CD14-positive monocyte (primary cell): ENCODE measurements around the gene CCDC197. TPM values are rescaled to one million over a fixed set of nuclear protein-coding genes. Genes with fewer than 3 reads are reported as not detected.

Source experiments
- DNase-seq, 3 donors: peaks; one replicate each; pipeline ENCODE4 v3.0.0-alpha.2; 2011 to 2022
- H2AFZ ChIP-seq: 2 replicates; pipeline ENCODE4 v1.6.0; 2012; ENCODE audit warnings: mild to moderate bottlenecking, low read depth, low read length, inconsistent platforms; ENCODE audit not compliant: insufficient read depth, poor library complexity, severe bottlenecking
- H3K27ac ChIP-seq, 2 donors: 1 replicate in 1 of 2; 2 replicates in 1 of 2; pipeline ENCODE4 v1.5.1; 2012 to 2013; ENCODE audit warnings: low read length in 2 of 2, control low read depth in 1 of 2, inconsistent platforms in 1 of 2, low read depth in 1 of 2, mild to moderate bottlenecking in 1 of 2
- H3K27me3 ChIP-seq, 2 donors: one replicate each; pipeline versions ENCODE4 v1.6.0 to v1.6.1; 2011 to 2013; ENCODE audit warnings: low read length in 2 of 2; ENCODE audit not compliant: control insufficient read depth in 2 of 2, insufficient read depth in 2 of 2
- H3K36me3 ChIP-seq, 2 donors: replicated peaks in 1 of 2; 1 replicate in 1 of 2; 2 replicates in 1 of 2; pipeline versions ENCODE4 v1.5.1 to v1.6.1; 2012 to 2013; ENCODE audit warnings: low read length in 2 of 2, control low read depth in 1 of 2, inconsistent platforms in 1 of 2, mild to moderate bottlenecking in 1 of 2; ENCODE audit not compliant: insufficient read depth in 2 of 2, control insufficient read depth in 1 of 2
- H3K4me1 ChIP-seq, 2 donors: 1 replicate in 1 of 2; 2 replicates in 1 of 2; pipeline versions ENCODE4 v1.5.1 to v1.6.1; 2012 to 2013; ENCODE audit warnings: low read length in 2 of 2, control low read depth in 1 of 2, inconsistent platforms in 1 of 2, mild to moderate bottlenecking in 1 of 2, moderate library complexity in 1 of 2; ENCODE audit not compliant: insufficient read depth in 2 of 2, control insufficient read depth in 1 of 2
- H3K4me2 ChIP-seq: replicated peaks from 2 replicates; pipeline ENCODE3; 2012; ENCODE audit warnings: low read length, moderate library complexity, mild to moderate bottlenecking; ENCODE audit not compliant: poor library complexity, severe bottlenecking; ENCODE audit errors: extremely low read depth
- H3K4me3 ChIP-seq, 3 experiments: fragments of 200-600 bp in 1 of 3; sonication (generic) in 1 of 3; replicated peaks in 1 of 3; 1 replicate in 2 of 3; 2 replicates in 1 of 3; pipeline ENCODE4 v1.5.1; 2011 to 2013; ENCODE audit warnings: low read length in 3 of 3, mild to moderate bottlenecking in 3 of 3, control low read depth in 2 of 3, low read depth in 2 of 3, inconsistent platforms in 1 of 3, moderate library complexity in 1 of 3
- H3K79me2 ChIP-seq: 2 replicates; pipeline ENCODE4 v1.6.0; 2012; ENCODE audit warnings: mild to moderate bottlenecking, control low read depth, inconsistent platforms, low read length, moderate library complexity; ENCODE audit not compliant: insufficient read depth
- H3K9ac ChIP-seq: 2 replicates; pipeline ENCODE4 v1.6.0; 2017; ENCODE audit warnings: low read length, mild to moderate bottlenecking; ENCODE audit not compliant: insufficient read depth, poor library complexity, severe bottlenecking
- H3K9me3 ChIP-seq, 2 donors: replicated peaks in 1 of 2; 1 replicate in 1 of 2; 2 replicates in 1 of 2; pipeline versions ENCODE4 v1.5.1 to v1.6.1; 2012 to 2013; ENCODE audit warnings: low read length in 2 of 2, control low read depth in 1 of 2; ENCODE audit not compliant: control insufficient read depth in 1 of 2, insufficient read depth in 1 of 2
- H4K20me1 ChIP-seq: 2 replicates; pipeline ENCODE4 v1.6.0; 2012; ENCODE audit warnings: mild to moderate bottlenecking, low read length, control low read depth, moderate library complexity; ENCODE audit not compliant: insufficient read depth
- H3K27ac Mint-ChIP-seq, 7 donors: one replicate each; pipeline ENCODE4 v1.8.0; 2020; ENCODE audit warnings: mild to moderate bottlenecking in 7 of 7, mixed read lengths in 7 of 7, moderate library complexity in 6 of 7, inconsistent platforms in 2 of 7
- H3K27me3 Mint-ChIP-seq, 3 donors: one replicate each; pipeline ENCODE4 v1.8.0; 2021 to 2022; ENCODE audit warnings: low read depth in 3 of 3, mild to moderate bottlenecking in 3 of 3, mixed read lengths in 3 of 3, moderate library complexity in 3 of 3, inconsistent platforms in 1 of 3
- H3K36me3 Mint-ChIP-seq, 2 donors: one replicate each; pipeline ENCODE4 v1.8.0; 2020; ENCODE audit warnings: mixed read lengths in 2 of 2, inconsistent platforms in 1 of 2, mild to moderate bottlenecking in 1 of 2
- H3K4me1 Mint-ChIP-seq: one replicate; pipeline ENCODE4 v1.8.0; 2020; ENCODE audit warnings: mild to moderate bottlenecking, mixed read lengths
- H3K4me3 Mint-ChIP-seq, 2 donors: one replicate each; pipeline ENCODE4 v1.8.0; 2020; ENCODE audit warnings: mild to moderate bottlenecking in 2 of 2, mixed read lengths in 2 of 2, moderate library complexity in 1 of 2
- H3K9me3 Mint-ChIP-seq, 7 donors: one replicate each; pipeline ENCODE4 v1.8.0; 2020 to 2022; ENCODE audit warnings: mixed read lengths in 7 of 7, mild to moderate bottlenecking in 6 of 7, moderate library complexity in 6 of 7, inconsistent platforms in 2 of 7
- CTCF ChIP-seq: fragments of 200-600 bp; IDR thresholded peaks from one replicate; pipeline ENCODE4 v1.8.0; 2022; ENCODE audit warnings: antibody characterized with exemption, mild to moderate bottlenecking
- WGBS: methylation state at CpG from one replicate; pipeline ENCODE4 v1.1.5; 2013; ENCODE audit warnings: missing lambda C conversion rate; ENCODE audit not compliant: insufficient coverage; 5-methylcytosine and 5-hydroxymethylcytosine counted together
- intact Hi-C, 2 donors: fragments of 100-400 bp; cut with micrococcal nuclease; formaldehyde crosslinking; loops; one replicate each; pipeline versions ENCODE4 v1.15.0 to v1.15.1; 2023
- polyA plus RNA-seq, 3 donors: library from polyadenylated mRNA; depleted of rRNA in 1 of 3; unstranded in 2 of 3; stranded (reverse) in 1 of 3; fragments of 300-500 nt in 2 of 3; fragments of >200 nt in 1 of 3; fragmentation: Illumina TruSeq in 2 of 3; gene quantifications; 1 replicate in 2 of 3; 2 replicates in 1 of 3; pipeline ENCODE4 v1.2.3, GENCODE V29; 2012 to 2021

CCDC197 gene
- polyA plus RNA-seq, 3 donors = not detected

- Histone ChIP-seq H4K20me1 (no peaks in the 10 kb centered on the region), H3K27me3 (no peaks in the 10 kb centered on the region), H3K9ac (no peak overlapping the region), H3K36me3 (no peaks in the 10 kb centered on the region), H3K4me1 (no peaks in the 10 kb centered on the region), H3K4me3 (no peak overlapping the region), H2AFZ (no peak overlapping the region), H3K9me3 (no peaks in the 10 kb centered on the region), H3K79me2 (no peaks in the 10 kb centered on the region), H3K4me2 (no peak overlapping the region), H3K27ac (no peak overlapping the region)
- Mint-ChIP-seq H3K36me3 (no peaks in the 10 kb centered on the region), H3K4me3 (no peak overlapping the region), H3K4me1 (peaks cover 4% of the 10 kb centered on the region), H3K27me3 (peaks cover 5 to 18% (median 10%) of the 10 kb centered on the region in 3 donors), H3K27ac (no peak overlapping the region), H3K9me3 (no peaks in the 10 kb centered on the region)
- no peak for TF ChIP-seq CTCF
- no peak for DNase-seq
- intact Hi-C loops = loop anchor here in 1 of 2 donors (1.0 kb wide), 1 partner anchor 62 kb away; no protein-coding TSS in a partner anchor
- WGBS = 83% methylated on average over 12 of the region's 13 CpGs
These were observed 3.9 kb downstream of the CCDC197 start for GRCh38 chr14:94001016-94001415.

GRCh38 chr14:94001501-94002396 lies 4.6 kb downstream of the CCDC197 start:
- H3K9ac ChIP-seq = no peak overlapping the region
- DNase-seq = peak; percentile 64 to 74 (median 73)
- H3K36me3 Mint-ChIP-seq = no peaks in the 10 kb centered on the region
- H3K27ac ChIP-seq = no peak overlapping the region
- H3K36me3 ChIP-seq = no peaks in the 10 kb centered on the region
- 22% methylated on average over 13 of the region's 26 CpGs for WGBS
- H3K4me3 Mint-ChIP-seq = no peak overlapping the region
- H3K4me1 Mint-ChIP-seq = peaks cover 4% of the 10 kb centered on the region
- no peaks in the 10 kb centered on the region for H3K4me1 ChIP-seq
- no peaks in the 10 kb centered on the region for H3K9me3 ChIP-seq
- H3K4me3 ChIP-seq = no peak overlapping the region
- H3K79me2 ChIP-seq = no peaks in the 10 kb centered on the region
- peak; percentile 96 for TF ChIP-seq CTCF
- no peaks in the 10 kb centered on the region for H4K20me1 ChIP-seq
- H3K4me2 ChIP-seq = no peak overlapping the region
- H3K9me3 Mint-ChIP-seq = no peaks in the 10 kb centered on the region
- H3K27me3 ChIP-seq = no peaks in the 10 kb centered on the region
- H3K27me3 Mint-ChIP-seq = peaks cover 5 to 14% (median 9%) of the 10 kb centered on the region in 3 donors
- intact Hi-C loops = loop anchor here (1.0 kb wide), 1 partner anchor 62 kb away; no protein-coding TSS in a partner anchor
- H2AFZ ChIP-seq = no peak overlapping the region
- peak overlapping the region in 1 of 7 donors; percentile 2 for H3K27ac Mint-ChIP-seq
